ENCODE data around the gene BABAM2. TPM values are rescaled to one million over a fixed set of nuclear protein-coding genes. Genes with fewer than 3 reads are reported as not detected.

The BABAM2 gene
- polyA plus RNA-seq, 3 donors, result 55.5 to 58.9 (median 57.2) TPM

- no peak for DNase-seq (ENCODE audit: low read depth in 3 of 3, low spot score in 2 of 3)
These were observed 288.4 kb downstream of the BABAM2 start for GRCh38 chr2:28178946-28179345.

- DNase-seq (ENCODE audit: low read depth in 3 of 3, low spot score in 2 of 3), result no peak
These were observed 291.3 kb downstream of the BABAM2 start for GRCh38 chr2:28181801-28182200.

GRCh38 chr2:28182348-28182747, 291.8 kb downstream of the BABAM2 start:
- DNase-seq (ENCODE audit: low read depth in 3 of 3, low spot score in 2 of 3), result no peak

GRCh38 chr2:28185153-28185552, 294.6 kb downstream of the BABAM2 start:
- no peak for DNase-seq (ENCODE audit: low read depth in 3 of 3, low spot score in 2 of 3)

- no peak for DNase-seq (ENCODE audit: low read depth in 3 of 3, low spot score in 2 of 3)
These were observed 295.4 kb downstream of the BABAM2 start for GRCh38 chr2:28185891-28186290.

- DNase-seq (ENCODE audit: low read depth in 3 of 3, low spot score in 2 of 3), result no peak
These were observed 296.7 kb downstream of the BABAM2 start for GRCh38 chr2:28187186-28187585.

- DNase-seq (ENCODE audit: low read depth in 3 of 3, low spot score in 2 of 3), result no peak
These were observed 297.9 kb downstream of the BABAM2 start for GRCh38 chr2:28188436-28188835.

- DNase-seq (ENCODE audit: low read depth in 3 of 3, low spot score in 2 of 3), result no peak
These were observed 303.3 kb downstream of the BABAM2 start for GRCh38 chr2:28193630-28194403.

- no peak for DNase-seq (ENCODE audit: low read depth in 3 of 3, low spot score in 2 of 3)
These were observed 309.6 kb downstream of the BABAM2 start for GRCh38 chr2:28199995-28200679.

- DNase-seq (ENCODE audit: low read depth in 3 of 3, low spot score in 2 of 3), result no peak
These were observed 311.2 kb downstream of the BABAM2 start for GRCh38 chr2:28201671-28202180.

- no peak for DNase-seq (ENCODE audit: low read depth in 3 of 3, low spot score in 2 of 3)
These were observed 312.2 kb downstream of the BABAM2 start for GRCh38 chr2:28202719-28203118.

GRCh38 chr2:28206762-28207161, 316.2 kb downstream of the BABAM2 start:
- no peak for DNase-seq (ENCODE audit: low read depth in 3 of 3, low spot score in 2 of 3)

GRCh38 chr2:28209261-28209691, 318.7 kb downstream of the BABAM2 start:
- no peak for DNase-seq (ENCODE audit: low read depth in 3 of 3, low spot score in 2 of 3)

GRCh38 chr2:28209864-28210263, 319.3 kb downstream of the BABAM2 start:
- DNase-seq (ENCODE audit: low read depth in 3 of 3, low spot score in 2 of 3), result no peak

GRCh38 chr2:28210535-28210934, 320.0 kb downstream of the BABAM2 start:
- DNase-seq (ENCODE audit: low read depth in 3 of 3, low spot score in 2 of 3), result no peak

GRCh38 chr2:28216331-28216730, 325.8 kb downstream of the BABAM2 start:
- no peak for DNase-seq (ENCODE audit: low read depth in 3 of 3, low spot score in 2 of 3)

GRCh38 chr2:28217042-28217740, 326.7 kb downstream of the BABAM2 start:
- DNase-seq (ENCODE audit: low read depth in 3 of 3, low spot score in 2 of 3), result no peak

GRCh38 chr2:28219138-28219537, 328.6 kb downstream of the BABAM2 start:
- no peak for DNase-seq (ENCODE audit: low read depth in 3 of 3, low spot score in 2 of 3)

- no peak for DNase-seq (ENCODE audit: low read depth in 3 of 3, low spot score in 2 of 3)
These were observed 329.3 kb downstream of the BABAM2 start for GRCh38 chr2:28219758-28220368.

GRCh38 chr2:28224648-28225472, 334.3 kb downstream of the BABAM2 start:
- DNase-seq (ENCODE audit: low read depth in 3 of 3, low spot score in 2 of 3), result no peak
